Testis (tissue), 2 donors: ENCODE results near the gene SPACA6.

Source experiments
- POLR2A ChIP-seq: fragments of 450-650 bp; IDR thresholded peaks from one replicate; pipeline ENCODE4 v1.6.1; 2017; ENCODE audit warnings: antibody characterized with exemption, mild to moderate bottlenecking, moderate library complexity
- TF ChIP-seq, protein P1 (sequence below), 3 experiments: fragments of 450-650 bp in 2 of 3; fragments of 200-600 bp in 1 of 3; sonication (generic) in 1 of 3; IDR thresholded peaks; one replicate each; pipeline ENCODE4 v1.5.1; 2016 to 2019; ENCODE audit warnings: antibody characterized with exemption in 3 of 3, mild to moderate bottlenecking in 2 of 3, moderate library complexity in 1 of 3

DNA sequence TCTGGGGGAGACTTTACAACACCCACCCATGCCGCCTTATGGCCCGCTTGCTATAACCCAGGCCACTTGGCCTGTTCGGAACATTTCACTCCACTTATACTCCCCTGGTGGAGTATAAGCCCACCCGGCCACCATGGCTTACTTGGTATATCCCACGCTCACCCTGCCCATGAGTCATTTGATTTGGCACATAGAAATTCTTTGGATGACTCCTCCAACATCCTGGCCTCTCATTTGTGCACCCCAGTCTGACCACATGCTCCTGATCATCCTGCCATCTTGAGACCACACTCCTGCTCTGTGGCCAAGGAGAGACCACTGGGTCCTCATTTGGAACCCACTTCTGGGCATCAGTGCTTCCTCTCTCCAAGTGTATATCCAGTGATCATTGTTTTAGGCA is 5.2 kb downstream of the SPACA6 start:
- TF ChIP-seq, protein P1, sequence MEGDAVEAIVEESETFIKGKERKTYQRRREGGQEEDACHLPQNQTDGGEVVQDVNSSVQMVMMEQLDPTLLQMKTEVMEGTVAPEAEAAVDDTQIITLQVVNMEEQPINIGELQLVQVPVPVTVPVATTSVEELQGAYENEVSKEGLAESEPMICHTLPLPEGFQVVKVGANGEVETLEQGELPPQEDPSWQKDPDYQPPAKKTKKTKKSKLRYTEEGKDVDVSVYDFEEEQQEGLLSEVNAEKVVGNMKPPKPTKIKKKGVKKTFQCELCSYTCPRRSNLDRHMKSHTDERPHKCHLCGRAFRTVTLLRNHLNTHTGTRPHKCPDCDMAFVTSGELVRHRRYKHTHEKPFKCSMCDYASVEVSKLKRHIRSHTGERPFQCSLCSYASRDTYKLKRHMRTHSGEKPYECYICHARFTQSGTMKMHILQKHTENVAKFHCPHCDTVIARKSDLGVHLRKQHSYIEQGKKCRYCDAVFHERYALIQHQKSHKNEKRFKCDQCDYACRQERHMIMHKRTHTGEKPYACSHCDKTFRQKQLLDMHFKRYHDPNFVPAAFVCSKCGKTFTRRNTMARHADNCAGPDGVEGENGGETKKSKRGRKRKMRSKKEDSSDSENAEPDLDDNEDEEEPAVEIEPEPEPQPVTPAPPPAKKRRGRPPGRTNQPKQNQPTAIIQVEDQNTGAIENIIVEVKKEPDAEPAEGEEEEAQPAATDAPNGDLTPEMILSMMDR (IDR thresholded peaks at IDR 0.05): no peak
- TF ChIP-seq POLR2A: no peak
